GM21786 (cell line): ENCODE results near the gene ZFP36L1.

Experiments
- ATAC-seq: cut with Tn5 transposase; IDR thresholded peaks from one replicate; pipeline ENCODE4 v1.9.1; 2021; ENCODE audit not compliant: unreplicated experiment

ZFP36L1 gene, protein sequence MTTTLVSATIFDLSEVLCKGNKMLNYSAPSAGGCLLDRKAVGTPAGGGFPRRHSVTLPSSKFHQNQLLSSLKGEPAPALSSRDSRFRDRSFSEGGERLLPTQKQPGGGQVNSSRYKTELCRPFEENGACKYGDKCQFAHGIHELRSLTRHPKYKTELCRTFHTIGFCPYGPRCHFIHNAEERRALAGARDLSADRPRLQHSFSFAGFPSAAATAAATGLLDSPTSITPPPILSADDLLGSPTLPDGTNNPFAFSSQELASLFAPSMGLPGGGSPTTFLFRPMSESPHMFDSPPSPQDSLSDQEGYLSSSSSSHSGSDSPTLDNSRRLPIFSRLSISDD

DNA sequence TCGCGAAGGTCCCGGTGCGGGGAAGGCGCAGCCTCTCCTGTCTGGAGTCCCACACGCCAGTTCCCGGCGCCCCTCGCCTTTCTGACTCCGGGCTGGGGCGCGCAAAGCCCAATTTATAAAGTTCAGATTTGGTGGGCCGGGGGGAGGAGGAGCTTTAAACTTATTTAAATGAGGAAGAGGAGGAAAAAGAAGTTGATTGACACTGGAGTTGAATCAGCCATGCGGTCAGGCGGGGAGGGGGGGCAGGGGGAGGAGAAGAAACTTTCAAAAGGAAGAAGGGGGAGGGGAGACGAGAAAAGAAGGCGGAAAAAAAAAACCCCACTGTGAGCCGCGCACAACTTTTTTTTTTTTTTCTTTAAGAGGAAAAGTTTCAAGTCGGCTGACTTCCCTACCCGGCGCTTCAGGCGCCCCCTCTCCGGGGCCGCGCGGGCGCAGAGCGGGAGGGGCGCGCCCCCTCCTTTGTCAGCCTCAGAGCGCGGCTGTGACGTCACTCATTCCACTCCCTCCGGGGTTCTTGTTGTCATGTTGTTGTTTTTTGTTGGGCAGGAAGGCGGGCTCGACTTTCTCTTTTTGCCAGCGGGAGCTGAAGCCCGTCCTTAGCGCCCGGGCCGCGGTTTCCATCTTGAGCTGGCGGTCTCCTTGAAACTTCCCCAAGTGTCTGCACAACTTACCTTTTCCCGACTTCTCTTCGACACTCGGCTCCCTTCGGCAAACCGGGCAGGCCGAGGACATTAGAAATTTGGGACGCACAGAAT lies at the start of gene ZFP36L1:
TSS of gene ZFP36L1 (minus strand) at position 89 of the 755 bp plus-strand sequence. CDS start 129 bp downstream, outside the sequence.
- no peak for ATAC-seq

DNA sequence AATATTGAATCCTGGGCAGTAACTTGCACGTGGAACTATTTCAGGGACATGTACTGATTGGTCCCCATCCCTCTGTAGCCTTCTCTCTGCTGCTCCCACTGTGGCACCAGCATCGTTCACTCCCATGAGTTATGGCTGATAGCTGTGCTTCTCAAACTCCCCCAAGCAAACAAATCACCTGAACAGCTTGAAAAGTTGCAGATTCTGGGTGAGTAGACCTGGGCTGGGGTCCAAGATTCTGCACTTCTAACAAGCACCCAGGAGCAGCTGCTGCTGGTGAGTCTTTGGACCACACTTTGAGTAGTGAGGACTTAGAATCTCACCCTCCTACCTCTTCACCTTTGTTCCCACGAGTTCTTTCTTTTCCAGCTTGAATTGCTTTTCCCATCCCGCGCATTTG lies 49.4 kb upstream of the ZFP36L1 start:
- no peak for ATAC-seq

DNA sequence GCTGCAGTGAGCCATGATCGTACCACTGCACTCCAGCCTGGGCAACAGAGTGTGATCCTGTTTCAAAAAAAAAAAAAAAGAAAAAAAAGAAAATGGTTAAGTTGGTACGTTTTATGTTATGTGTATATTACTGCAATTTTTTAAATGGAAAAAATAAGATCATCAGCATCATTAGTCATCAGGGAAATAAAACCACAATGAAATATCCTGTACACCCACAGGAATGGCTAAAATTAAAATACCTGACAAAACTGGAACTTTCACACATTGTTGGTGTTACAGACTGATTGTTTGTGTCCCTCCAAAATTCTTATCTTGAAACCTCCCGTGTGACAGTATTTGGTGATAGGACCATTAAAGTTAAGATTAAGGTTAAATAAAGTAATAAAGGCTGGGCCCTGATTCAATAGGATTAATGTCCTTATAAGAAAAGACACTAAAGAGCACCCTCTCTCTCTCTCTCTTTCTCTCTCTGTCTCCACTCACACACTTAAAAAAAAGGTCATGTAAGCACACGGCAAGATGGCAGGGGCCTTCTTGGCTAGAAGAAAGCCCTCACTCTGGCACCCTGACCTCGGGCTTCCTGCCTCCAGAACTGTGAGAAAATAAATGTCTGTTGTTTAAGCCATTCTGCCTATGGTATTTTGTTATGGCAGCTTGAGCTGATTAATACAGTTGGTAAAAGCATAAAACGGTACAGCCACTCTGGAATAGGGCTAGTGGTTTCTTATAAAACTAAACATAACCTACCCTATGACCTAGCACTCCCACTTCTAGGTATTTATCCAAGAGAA lies 48.3 kb upstream of the ZFP36L1 start:
- no peak for ATAC-seq

DNA sequence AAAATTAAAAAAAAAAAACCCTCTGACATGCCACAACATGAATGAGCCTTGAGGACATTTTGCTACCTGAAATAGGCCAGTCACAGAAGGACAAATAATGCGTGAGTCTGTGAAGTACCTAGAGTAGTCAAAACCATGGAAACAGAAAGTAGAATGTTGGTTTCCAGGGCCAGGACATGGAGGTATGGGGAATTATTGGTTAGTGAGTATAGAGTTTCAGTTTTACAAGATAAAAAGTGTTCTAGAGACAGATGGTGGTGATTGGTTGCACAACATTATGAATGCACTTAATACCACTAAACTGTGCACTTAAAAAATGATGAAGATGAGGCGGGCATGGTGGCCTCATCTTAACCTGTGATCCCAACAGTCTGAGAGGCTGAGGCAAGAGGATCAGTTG lies 47.6 kb upstream of the ZFP36L1 start:
- no peak for ATAC-seq

DNA sequence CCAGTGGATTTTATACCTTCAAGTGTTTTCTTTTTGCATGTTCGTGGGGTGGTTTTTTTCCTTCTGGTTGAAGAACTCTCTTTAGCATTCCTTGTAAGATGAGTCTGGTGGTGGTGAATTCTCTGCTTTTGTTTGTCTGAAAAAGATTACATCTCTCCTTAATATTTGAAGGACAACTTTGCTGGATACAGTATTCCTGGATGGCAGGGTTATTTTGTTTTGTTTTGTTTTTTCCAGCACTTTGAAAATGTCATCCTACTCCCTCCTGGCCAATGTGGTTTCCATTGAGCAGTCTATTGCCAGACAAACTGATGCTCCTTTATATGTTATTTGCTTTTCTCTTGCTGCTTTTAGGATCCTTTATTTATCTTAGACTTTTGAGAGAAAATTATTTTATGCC lies 43.2 kb upstream of the ZFP36L1 start:
- no peak for ATAC-seq

DNA sequence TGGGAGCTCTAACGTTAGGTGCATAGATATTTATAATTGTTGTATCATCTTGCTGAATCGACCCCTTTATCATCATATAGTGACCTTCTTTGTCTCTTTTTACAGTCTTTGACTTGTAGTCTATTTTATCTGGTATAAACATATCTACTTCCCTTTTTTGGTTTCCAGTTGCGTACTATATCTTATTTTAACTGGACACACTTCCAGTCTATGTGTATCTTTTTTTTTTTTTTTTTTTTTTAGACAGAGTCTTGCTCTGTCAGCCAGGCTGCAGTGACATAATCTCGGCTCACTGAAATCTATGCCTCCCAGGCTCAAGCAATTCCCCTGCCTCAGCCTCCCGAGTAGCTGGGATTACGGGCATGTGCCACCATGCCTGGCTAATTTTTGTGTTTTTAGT lies 41.9 kb upstream of the ZFP36L1 start:
- ATAC-seq = no peak

DNA sequence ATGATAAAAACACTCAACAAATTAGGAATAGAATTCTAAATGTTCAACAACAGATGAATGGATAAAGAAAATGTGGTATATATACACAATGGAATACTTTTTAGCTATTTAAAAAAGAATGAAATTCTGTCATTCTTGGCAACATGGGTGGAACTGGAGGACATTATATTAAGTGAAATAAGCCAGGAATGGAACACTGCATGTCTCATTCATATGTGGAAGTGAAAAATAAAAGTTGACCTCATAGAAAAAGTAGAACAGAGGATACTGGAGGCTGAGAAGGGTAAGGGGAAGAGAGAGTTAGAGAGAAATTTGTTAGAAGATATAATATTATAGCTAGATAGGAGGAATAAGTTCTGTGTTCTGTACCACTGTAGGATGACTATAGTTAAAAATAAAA lies 35.8 kb upstream of the ZFP36L1 start:
- no peak for ATAC-seq

DNA sequence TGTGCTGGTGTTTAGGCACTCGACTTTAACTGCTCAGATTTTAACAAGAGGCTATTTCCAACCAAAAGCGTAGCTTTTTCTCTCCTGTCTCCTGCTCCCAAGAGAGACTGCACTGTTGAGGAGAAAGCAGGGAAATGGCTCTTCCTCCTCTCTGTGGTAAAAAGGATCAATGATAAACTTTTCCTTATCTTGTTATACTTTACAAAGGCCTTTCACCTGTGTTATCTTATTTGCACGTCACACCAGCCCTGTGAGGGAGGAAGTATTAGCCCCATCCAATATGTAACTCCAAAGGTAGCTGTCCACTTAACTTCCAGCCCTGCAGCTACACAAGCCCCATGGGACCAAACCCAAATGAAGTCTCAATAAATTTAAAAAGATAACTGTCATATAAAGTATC lies 32.9 kb upstream of the ZFP36L1 start:
- ATAC-seq = no peak

DNA sequence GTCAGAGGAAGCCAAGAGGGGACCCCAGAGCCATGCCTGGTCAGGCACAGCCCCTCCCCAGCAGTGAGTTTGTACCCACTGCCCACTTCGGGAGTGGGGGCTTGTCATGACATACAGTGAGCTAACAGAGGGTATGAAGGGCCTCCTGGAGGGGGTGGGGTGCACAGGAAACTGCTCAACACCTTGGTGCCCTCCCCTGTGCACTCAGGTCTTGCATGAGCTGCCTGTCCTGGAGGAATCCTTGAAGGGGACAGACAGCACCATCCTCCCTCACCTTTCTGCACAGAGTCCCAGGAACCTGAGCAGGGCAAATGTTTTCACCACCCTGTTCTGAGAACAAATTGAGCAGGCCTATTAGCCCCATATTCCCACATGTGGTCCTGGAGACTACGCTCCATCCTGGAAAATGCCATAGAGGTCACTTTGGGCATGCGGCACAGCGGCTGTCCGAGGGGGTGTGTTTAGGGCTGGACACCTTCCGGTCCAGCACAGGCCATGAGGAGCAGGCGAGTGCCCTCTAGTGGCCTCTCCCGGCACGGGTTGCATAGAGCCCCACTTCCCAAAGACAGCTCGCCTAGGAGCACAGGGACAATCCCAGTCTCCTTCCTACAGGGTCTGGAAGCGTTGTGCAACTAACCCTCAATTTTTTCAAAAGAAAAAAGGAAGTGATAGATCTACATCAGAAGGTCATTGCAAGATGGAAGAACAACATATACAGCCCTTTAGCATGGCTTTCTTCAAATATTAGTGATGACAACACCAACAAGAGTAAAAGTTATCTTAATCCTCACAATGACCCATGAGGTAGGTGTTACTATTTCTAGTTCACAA lies 31.9 kb upstream of the ZFP36L1 start:
- ATAC-seq = no peak

DNA sequence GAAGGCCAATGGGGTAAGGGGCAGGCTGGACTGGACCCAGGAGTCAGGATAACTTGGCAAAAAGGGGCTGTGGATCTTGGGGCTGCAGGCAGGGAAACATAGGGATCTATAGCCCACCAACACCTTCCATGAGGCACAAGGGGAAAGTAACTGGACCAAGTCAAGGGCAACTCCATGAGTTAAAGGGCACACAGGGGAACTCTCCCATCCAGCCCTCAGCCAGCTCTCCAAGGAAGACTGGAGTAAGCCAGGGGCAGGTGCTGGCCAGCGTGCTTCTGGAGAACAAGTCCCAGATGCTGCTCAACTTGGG lies 31.3 kb upstream of the ZFP36L1 start:
- no peak for ATAC-seq

DNA sequence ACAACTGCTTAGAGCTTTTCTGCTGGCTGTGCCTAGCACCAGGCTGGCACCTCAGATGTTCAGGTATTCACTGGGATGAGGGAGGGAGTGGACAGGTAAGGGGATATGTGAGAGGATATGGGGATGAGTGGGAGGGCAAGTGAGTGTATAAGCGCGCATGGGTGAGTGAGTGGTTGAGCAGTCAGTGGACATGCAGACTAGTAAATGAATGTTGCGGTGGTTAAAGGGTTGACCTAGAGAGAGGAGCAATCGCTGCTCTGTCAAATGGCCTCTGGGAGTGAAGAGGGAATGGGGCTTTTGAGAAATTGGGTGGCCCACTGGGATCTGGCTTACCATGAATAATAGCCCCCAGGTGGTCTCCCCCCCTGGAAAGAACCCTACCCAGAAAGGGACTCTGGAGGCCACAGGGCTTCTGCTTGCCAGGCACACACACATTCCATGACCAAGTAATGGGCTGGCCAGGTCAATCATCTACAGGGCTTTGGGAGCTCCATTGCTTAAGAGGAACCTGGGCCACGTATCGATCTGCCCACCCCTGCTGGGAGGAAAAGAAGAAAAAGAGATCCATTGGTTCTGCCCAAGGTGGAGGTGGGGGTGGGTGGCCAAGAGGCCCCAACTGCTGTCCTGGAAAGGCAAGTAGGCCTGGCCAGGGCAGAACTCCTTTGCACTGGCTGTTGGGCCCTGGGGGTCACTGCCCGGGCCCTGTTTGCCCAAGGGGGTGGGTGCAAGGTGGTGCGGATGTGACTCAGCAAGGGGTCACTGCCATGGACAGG lies 30.8 kb upstream of the ZFP36L1 start:
- no peak for ATAC-seq

DNA sequence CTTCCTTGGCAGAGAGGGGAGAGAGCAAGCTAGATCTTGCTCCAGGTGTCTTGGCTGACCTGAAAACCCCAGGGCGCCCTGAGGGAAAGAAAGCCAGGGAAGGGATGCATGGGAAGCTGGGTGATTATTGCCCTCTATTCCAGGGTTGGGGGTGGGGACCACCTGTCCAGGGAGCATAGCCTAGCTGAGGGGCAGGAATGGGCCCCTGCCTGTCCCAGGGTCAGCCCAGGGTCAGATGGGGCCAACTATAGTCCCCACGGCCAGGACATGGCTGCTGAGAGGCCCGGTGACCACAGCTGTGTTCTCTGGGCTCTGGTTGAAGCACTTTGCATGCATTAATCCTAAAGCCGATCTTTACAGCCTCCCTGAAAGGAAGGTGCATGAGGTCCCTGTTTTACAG lies 30.1 kb upstream of the ZFP36L1 start:
- ATAC-seq = no peak

DNA sequence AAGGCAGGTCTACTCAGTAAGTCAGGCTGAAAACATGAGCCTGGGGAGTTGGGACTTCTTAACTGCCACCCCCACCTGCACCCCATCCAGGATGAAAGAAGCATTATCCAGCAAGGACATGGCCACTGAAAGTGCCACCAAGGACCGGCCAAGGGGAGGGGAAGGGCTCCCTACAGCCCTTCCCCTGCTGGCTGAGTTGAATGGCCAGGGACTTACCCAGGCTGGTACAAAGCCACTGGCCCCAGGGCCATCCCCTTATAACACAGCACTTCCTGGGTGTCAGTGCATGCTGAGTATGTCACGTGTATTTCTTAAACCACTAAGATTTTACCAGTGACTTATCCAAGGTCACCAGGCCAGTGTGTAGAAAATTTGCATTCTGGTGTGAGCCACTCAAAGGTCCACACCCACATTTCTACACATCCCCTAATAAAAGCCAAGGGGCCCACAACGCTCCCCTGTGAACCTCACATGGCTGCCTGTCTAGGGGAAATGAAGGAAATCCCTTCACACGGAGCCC lies 29.3 kb upstream of the ZFP36L1 start:
- ATAC-seq = peak; percentile 63

DNA sequence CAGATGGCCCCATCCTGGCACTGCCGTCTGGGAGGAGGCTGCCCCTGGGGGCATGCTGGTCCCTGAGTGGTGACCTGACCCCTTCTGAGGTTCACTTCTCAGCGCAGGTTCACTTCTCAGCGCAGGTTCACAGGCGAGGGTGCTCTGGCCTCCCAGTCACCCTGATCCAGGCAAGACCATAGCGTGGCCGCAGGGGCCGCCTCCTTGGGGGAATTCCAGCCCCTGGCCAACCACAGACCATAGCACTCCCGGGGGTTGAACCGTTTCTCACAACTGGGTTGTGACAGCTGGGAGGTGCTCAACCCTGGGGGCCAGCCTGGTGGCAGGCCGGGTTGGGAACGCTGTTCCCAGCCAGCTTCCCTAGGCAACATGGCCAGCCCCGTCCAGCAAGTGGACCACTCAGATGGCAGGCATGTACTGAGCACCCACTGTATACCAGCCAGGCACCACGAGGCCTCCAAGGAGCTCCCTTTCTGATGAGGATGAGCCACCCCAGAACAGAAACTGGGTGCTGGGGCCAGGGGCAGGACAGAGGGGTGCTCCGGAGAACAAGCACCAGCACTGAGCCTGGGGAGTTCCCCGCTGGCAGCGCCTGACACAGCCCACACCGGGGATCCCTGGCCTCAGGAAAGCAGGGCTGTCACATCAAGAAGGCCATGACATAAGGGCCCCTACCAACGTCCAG lies 28.3 kb upstream of the ZFP36L1 start:
- ATAC-seq = peak; percentile 28

DNA sequence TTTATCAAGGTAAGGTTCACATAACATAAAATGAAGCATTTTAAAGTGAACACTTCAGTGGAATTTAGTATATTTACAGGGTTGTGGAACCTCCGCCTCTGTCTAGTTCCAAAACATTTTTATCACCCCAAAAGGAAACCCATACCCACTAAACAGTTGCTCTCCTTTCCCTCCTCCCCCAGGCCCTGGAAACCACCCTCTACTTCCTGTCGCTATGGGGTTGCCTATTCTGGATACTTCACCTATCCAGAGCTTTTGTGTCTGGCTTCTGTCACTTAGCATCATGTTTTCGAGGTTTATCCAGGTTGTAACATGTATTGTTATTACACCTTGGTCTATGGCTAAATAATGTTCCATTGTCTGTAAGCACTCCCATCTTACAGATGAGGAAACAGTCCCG lies 27.7 kb upstream of the ZFP36L1 start:
- no peak for ATAC-seq

DNA sequence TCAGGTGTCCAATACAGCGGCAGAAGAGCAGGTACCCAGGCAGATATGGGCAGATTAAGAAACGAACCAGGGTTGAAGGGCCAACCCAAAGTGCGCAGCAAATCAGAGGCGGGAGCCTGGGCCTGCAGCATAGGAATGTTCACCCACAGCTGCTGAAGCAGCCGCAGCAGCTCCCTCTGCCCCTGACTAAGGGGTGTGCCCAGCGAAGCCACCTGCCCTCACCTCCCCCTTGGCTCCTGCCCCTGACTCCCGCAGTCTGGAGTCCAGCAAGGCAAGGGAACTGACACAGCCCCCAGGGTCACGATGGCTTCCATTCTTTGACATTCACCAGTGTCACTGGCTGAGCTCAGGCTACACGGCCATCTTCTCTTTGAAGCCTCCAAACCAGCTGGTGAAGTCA lies 27.3 kb upstream of the ZFP36L1 start:
- ATAC-seq = no peak

DNA sequence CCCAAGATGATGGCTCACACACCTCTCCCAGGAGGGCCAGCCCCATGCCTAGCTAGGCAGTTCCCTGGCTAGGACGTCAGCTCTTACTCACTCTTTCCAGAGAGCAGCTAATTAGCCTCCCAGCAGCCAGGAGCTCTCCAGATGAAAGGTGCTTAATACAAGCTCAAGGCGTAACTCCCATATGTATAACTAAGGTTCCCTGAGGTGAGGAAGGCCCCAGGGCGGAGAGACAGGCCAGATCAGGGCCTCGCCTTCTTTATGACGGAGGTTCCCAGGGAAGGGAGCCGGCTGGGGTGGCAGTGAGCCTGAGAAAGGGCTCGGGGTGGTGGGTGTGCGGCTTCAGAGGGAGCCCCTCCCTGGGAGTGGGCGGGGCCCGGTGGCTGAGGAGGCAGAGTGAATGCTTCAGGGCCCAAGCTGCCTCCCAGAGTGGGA lies 26.4 kb upstream of the ZFP36L1 start:
- ATAC-seq = no peak

DNA sequence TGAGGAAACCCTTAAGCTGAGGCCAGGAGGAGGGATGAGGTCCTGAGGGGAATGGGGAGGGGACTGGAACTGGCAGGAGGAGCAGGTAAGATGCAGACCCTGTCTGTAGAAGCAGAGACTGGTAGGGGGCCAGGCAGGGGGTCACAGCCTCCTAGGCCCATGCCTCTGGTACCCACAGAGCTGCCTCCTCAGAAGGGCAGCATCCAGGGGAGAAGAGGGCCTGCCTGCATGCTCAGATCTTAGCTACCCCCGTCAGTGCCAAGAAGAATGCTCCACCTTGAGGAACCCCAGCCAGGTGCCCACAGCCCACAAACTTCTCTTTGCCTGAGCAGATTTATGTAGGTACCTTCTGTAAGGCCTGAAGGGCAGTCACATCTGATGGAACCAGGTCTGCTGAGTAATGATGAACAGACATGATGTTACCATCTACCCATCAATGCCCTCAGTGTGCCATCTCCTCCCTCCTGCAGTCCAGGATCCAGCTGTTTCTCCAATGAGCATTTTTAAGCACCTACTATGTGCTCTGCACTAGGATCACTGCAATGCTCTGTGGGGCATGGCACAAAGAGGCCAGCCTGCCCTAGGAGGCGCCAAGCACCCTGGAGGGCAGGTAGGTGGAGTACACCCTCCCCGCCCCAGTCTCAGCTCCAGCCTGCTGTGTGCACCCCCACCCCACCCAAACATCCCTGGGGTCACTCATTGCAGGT lies 24.8 kb upstream of the ZFP36L1 start:
- no peak for ATAC-seq

DNA sequence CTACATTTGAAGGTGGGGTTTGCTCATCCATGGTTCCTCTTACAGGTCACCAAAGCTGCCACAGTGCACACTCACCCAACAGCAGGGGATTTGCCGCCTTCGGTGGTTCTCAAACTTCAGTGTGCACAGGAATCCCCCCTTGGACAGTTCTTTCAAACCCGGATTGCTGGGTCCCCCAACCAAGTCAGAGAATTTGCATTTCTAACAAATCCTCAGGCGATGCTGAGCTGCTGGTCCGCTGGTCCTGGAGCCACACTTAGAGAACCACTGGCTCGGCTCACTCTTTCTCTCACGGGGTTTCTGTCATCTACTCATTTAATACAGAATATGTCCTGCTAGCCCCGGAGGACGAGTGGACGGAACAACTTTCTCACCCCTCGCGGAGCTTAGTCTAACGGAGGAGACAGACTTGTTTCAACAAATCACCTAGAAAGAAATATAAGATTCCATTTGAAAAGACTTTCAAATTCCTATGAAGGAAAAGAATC lies 24.1 kb upstream of the ZFP36L1 start:
- no peak for ATAC-seq
